Measurements from ENCODE around the gene CHD1.

Gene CHD1

GRCh38 chr5:98928873-98929709 lies at the start of gene CHD1:
Gene CHD1, minus strand, starts transcription at chr5:98929007. Its CDS starts 2,621 bp downstream, at chr5:98926386.
- TF ChIP-seq GATA3 (IDR thresholded peaks at IDR 0.05; ENCODE audit: low read depth, low read length): no peak
- no peak for TF ChIP-seq GATA2 (IDR thresholded peaks at IDR 0.05; ENCODE audit: low read depth, low read length)

- TF ChIP-seq GATA3 (IDR thresholded peaks at IDR 0.05; ENCODE audit: low read depth, low read length): no peak
- TF ChIP-seq GATA2 (IDR thresholded peaks at IDR 0.05; ENCODE audit: low read depth, low read length): no peak
Observed at GRCh38 chr5:98978528-98978927, 49.7 kb upstream of the CHD1 start.

GRCh38 chr5:98977723-98978122 lies 48.9 kb upstream of the CHD1 start:
- TF ChIP-seq GATA2 (IDR thresholded peaks at IDR 0.05; ENCODE audit: low read depth, low read length) (no peak), GATA3 (IDR thresholded peaks at IDR 0.05; ENCODE audit: low read depth, low read length) (no peak)

DNA sequence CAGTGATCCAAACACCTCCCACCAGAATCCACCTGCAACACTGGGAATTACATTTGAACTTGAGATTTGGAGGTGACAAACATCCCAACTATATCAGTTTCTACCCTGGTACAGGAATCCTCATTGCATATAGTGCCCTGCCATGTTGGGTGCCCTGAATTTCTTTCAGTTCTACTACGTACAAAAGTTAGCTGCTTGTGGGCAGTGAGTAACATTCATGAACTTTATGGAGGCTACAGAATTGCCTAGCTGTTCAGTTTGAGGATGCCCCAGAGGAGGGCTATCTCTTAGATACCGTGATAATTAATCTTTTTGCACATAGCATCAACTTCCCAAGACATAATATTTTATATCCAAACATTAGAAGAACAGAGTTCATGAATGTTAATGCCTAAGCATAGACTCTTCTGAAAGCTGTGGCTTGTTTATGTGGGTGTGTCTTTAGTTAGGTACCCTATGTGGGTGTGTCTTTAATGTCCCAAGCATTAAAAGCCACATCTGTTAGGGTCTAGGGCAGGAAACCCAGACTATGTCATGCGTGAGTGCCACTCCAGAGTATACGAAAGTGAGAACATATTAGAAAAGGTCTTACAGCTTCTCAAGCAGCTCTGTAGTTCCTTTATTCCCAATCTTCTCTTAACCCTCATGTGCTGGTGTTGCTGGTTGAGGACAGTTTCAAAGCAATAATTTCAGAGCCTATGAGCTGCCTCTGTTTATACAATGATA lies 47.0 kb upstream of the CHD1 start:
- TF ChIP-seq GATA2 (IDR thresholded peaks at IDR 0.05; ENCODE audit: low read depth, low read length) (no peak), GATA3 (IDR thresholded peaks at IDR 0.05; ENCODE audit: low read depth, low read length) (no peak)

- TF ChIP-seq GATA3 (IDR thresholded peaks at IDR 0.05; ENCODE audit: low read depth, low read length) (no peak), GATA2 (IDR thresholded peaks at IDR 0.05; ENCODE audit: low read depth, low read length) (no peak)
Observed at GRCh38 chr5:98975223-98975622, 46.4 kb upstream of the CHD1 start.

DNA sequence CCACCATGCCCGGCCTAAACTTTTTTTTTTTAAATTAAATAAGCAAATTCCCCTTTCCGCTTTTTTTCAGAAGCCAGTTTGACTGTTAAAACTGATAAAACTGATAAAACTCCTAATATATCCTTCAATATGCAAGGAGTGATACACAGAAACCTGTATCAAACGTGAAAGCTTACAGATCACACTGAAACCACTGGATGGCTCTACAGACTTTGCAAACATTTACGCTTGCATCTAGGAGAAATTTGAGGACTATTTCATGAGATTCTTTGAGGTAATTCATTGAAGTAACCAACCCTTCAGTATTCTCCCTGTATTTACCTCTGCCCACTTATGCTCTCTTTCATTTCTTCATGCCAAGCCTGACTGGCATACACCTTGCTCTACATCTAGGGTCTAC lies 40.6 kb upstream of the CHD1 start:
- no peak for TF ChIP-seq GATA2 (IDR thresholded peaks at IDR 0.05; ENCODE audit: low read depth, low read length)
- TF ChIP-seq GATA3 (IDR thresholded peaks at IDR 0.05; ENCODE audit: low read depth, low read length): no peak

DNA sequence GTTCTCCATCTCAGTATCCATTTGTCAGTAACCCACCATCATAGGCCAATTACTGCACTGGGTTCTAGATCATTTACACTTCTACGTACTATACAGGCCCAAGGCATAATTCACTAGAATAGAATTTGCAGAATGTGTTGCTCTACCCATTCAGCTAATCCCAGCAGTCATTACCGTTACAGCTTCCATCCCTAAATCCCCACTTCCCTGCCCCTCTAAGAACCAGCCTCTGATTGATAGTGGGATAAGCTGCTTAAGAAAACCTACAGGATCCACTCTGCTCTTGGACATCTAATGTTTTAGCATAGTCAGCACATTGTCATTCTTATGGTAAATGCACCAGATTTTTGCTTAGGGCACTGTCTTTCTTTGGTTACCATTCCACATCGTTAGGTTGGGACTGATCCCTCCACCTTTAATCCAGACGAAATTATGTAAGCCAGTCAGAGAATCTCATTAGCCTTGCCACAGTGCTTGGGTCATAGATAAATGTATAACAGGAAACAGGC lies 39.3 kb upstream of the CHD1 start:
- TF ChIP-seq GATA3 (IDR thresholded peaks at IDR 0.05; ENCODE audit: low read depth, low read length) (no peak), GATA2 (IDR thresholded peaks at IDR 0.05; ENCODE audit: low read depth, low read length) (no peak)

- no peak for TF ChIP-seq GATA2 (IDR thresholded peaks at IDR 0.05; ENCODE audit: low read depth, low read length)
- no peak for TF ChIP-seq GATA3 (IDR thresholded peaks at IDR 0.05; ENCODE audit: low read depth, low read length)
Observed at GRCh38 chr5:98965226-98965625, 36.4 kb upstream of the CHD1 start.

DNA sequence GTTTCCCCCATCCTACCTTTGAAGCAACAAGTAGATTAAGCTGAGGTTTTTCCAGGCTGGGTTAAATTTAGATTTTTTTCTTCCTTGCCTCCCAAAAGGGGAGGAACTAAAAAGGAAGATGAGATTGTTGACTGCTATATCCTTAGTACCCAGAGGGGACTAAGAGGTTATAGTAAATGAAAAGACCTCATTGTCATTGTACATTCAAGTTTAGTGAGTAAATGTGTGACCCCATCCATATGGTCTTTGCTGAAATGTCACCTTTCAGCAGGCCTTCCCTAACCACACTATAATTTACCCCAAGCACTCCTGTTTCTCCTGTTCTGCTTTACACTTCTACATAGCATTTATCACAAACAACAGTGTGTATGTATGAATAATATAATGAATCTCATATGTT lies 35.8 kb upstream of the CHD1 start:
- no peak for TF ChIP-seq GATA3 (IDR thresholded peaks at IDR 0.05; ENCODE audit: low read depth, low read length)
- no peak for TF ChIP-seq GATA2 (IDR thresholded peaks at IDR 0.05; ENCODE audit: low read depth, low read length)

DNA sequence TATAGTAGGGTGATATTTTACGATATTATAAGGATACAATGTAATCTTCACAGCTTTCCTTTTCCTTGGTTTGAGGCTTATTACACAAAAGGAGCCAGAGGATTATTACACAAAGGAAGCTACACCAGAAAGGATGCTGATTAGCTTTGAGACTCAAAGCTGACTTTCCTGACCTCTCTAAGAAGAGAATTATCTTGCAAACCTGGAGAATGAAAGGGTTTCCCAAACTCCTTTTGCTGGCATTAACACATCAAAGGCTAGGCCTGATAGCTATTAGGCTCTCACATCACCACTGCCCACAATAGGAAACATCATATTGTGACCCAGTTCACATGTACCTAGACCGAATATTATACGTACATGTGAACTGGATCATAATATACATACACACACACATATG lies 34.2 kb upstream of the CHD1 start:
- TF ChIP-seq GATA3 (IDR thresholded peaks at IDR 0.05; ENCODE audit: low read depth, low read length) (no peak), GATA2 (IDR thresholded peaks at IDR 0.05; ENCODE audit: low read depth, low read length) (no peak)

DNA sequence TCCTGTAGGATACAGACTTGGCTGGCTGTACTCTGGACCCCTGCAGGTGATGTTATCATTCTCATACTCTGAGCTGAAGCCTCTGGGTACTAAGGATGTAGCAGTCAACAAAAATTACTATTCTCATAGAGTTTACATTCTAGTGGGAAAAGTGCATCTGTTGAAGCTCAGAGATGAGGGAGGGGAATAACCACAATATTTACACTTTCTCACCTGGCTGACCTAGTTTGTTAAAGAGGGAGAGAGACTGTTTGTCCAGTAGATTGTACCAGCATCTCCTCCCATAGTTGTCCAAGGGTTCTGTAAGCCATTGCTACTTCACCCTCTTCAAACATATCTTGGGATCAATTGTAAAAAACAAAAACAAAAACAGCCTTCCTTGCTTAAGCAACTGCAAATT lies 33.8 kb upstream of the CHD1 start:
- TF ChIP-seq GATA2 (IDR thresholded peaks at IDR 0.05; ENCODE audit: low read depth, low read length) (no peak), GATA3 (IDR thresholded peaks at IDR 0.05; ENCODE audit: low read depth, low read length) (no peak)

- no peak for TF ChIP-seq GATA2 (IDR thresholded peaks at IDR 0.05; ENCODE audit: low read depth, low read length)
- no peak for TF ChIP-seq GATA3 (IDR thresholded peaks at IDR 0.05; ENCODE audit: low read depth, low read length)
Observed at GRCh38 chr5:98961665-98962344, 33.0 kb upstream of the CHD1 start.

DNA sequence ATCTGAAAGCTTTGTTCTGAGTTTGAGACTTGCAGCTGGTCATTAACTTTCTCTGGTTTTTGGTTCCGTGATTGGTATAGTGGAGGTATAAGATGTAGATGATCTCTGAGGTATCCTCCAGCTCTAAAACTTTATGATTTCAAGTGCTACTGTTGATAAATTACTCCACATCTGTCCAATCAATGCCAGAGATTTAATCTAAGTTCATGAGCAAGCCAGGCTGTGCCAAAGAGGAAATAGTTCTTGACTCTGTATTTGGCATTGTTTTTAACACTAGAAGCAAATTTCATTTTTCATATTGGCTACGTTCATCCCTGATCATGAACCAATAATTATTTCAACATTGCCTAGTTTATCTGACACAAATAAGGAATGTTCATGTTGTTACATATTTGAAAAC lies 28.5 kb upstream of the CHD1 start:
- TF ChIP-seq GATA2 (IDR thresholded peaks at IDR 0.05; ENCODE audit: low read depth, low read length): no peak
- no peak for TF ChIP-seq GATA3 (IDR thresholded peaks at IDR 0.05; ENCODE audit: low read depth, low read length)

- TF ChIP-seq GATA3 (IDR thresholded peaks at IDR 0.05; ENCODE audit: low read depth, low read length) (no peak), GATA2 (IDR thresholded peaks at IDR 0.05; ENCODE audit: low read depth, low read length) (no peak)
Observed at GRCh38 chr5:98954392-98955028, 25.7 kb upstream of the CHD1 start.

Data from SH-SY5Y (cell line).